ENCODE results near the gene SNX21.

Gene SNX21

DNA sequence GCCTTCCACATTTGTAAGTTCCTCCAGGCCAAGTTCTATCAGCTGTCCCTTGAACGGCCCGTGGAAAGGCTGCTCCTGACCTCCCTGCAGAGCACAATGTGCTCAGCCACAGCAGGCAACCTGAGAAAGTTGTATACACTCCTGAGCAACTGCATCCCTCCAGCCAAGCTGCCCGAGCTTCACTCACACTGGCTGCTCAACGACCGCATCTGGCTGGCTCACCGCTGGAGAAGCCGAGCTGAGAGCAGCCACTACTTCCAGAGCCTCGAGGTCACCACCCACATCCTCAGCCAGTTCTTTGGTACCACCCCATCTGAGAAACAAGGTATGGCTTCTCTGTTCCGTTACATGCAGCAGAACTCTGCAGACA is 49.5 kb downstream of the SNX21 start:
- DNase-seq: no peak

DNA sequence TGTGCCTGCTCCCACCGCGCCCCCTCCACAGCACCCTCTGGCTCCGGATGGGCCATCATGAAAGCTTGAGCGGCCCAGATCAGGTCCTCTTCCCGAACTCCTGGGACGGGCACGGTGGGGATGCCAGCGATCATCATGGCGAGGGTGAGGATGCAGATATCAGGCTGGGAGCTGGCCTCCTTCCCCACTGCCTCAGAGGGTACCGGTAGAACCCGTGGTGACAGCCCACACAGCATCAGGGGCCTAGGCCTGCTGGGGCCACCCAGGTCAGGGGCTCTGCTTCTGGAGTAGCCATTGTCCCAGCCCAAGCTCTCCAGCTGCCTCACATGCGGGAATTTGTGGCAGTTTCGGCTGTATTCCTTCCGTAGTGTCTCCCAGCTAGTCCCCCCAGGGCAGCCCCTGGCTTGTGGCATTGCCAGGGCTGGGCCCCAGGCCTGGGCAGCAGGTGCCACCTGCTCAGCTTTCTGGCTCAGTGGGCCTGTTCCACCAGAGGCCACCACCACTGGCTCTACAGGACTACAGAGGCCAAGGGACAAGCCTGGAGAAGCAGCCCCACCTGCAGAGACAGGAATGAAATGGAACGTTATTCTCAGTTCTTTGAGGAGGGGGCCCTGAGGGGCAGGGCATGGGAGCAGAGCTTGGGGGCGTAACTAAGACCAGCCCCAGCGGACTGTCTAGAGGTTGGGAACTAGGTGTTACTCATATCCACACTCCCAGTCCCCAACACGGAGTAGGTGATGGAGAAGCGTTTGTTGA is 53.2 kb downstream of the SNX21 start:
- no peak for DNase-seq

DNA sequence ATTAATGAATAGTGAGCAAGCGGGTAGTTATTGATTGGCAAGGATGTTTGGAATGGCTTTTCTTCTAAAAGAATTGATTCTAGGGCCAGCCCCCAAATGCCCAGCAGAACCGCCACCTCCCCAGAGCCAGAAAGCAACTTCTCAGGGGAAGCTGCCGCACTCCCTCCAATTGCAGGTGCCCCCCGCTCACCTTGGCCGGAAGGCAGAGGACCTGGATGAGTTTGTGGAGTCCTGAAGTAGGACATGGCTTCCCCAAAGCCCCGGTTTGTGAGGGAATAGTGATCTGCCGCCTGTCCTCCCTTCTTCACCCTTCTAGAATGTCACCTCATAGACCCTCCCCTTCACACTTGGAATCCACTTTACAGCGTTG is 53.7 kb downstream of the SNX21 start, which contains the start of gene SPATA25:
Gene SPATA25, minus strand, starts transcription at position 277 of the 370 bp plus-strand sequence. Its CDS starts 32 bp downstream, at position 245.
- no peak for DNase-seq

DNA sequence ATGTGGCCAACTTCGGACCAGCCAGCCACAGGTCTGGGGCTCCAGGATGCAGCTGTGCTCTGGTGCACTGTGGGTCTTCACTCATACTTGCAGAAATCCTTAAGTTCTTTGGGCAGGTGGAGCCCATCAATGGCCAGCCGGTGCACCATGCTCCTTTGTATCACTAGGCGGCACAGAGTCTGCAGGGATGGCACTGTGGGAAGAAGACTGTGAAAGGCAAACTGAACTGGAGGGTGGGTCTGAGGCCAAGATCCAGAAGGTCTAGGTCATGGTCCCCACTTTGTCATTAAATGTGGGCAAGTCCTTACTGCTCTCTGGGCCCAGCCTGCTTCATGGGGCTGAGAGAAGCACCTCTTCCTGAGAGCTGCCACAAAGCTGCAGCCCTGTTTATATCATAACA is 55.1 kb downstream of the SNX21 start:
- DNase-seq: no peak

DNA sequence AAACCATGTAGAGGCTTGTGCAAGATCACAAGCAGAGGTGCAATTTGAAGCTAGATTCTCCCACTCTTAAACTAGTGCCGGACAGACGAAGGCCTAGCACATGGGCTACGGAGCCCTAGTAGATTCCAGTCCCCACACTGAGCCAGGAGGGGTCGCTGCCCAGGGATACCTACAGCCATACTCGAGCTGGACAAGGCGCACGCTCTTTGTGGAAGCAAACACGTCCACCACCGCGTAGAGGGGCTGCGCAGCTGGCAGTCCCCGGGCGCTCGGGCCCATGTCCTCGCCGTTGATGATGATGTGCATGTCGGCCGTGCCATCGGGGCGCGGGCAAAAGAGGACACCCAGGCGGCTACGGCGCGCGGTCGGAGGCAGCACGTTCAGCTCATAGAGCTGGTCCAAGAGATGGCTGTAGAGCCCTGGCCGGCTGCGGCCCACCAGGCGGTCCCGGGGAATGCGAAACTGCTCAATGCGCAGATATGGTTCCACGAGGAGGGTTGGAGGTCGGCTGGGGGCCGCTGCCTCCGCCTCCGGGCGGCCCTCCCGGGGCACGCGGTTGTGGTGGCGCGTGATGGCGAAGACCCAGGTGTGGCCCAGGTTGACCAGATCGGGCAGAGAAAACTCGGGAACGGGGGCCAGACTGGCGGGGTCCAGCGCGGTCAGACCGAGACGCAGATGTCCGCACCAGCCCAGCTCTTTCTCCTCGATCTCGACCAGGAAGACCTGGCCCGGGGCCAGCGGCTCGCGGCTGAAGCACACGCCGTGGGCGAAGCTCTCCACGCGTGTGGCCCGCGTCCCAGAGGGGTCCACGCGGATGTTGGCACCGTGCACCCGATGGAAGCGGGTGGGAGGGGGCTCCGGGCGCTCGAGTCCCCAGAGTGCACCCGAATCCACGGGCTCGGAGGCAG is 56.7 kb downstream of the SNX21 start:
- DNase-seq: no peak

DNA sequence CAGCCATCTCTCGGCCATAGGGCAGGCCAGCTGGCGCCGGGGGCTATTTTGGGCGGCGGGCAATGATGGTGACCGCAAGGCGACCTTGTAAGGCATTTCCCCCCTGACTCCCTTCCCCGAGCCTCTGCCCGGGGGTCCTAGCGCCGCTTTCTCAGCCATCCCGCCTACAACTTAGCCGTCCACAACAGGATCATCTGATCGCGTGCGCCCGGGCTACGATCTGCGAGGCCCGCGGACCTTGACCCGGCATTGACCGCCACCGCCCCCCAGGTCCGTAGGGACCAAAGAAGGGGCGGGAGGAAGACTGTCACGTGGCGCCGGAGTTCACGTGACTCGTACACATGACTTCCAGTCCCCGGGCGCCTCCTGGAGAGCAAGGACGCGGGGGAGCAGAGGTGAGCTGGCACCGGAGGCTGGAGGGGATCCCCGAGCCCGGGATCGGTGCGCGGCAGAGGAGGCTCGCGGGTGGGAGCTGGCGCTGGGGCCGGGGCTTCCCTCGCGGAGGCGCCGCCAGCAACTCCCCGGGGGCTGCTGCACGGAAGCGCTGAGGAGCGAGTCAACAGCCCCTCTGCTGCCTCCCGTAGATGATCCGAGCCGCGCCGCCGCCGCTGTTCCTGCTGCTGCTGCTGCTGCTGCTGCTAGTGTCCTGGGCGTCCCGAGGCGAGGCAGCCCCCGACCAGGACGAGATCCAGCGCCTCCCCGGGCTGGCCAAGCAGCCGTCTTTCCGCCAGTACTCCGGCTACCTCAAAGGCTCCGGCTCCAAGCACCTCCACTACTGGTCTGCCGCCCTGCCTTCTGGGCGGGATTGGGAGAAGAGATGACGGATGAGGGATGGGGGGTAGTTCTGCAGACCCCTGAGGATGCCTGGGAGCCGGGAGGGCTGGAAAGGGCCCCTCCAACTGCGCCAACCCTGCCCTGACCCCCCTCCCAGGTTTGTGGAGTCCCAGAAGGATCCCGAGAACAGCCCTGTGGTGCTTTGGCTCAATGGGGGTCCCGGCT is 57.7 kb downstream of the SNX21 start, which contains the start of the genes CTSA and NEURL2:
Gene CTSA, plus strand, starts transcription at position 351 of the 999 bp plus-strand sequence. Its CDS starts 234 bp downstream, at position 585.
Gene NEURL2, minus strand, starts transcription at position 224 of the 999 bp plus-strand sequence. Its CDS starts 217 bp downstream, at position 7.
- peak; percentile 27 for DNase-seq

DNA sequence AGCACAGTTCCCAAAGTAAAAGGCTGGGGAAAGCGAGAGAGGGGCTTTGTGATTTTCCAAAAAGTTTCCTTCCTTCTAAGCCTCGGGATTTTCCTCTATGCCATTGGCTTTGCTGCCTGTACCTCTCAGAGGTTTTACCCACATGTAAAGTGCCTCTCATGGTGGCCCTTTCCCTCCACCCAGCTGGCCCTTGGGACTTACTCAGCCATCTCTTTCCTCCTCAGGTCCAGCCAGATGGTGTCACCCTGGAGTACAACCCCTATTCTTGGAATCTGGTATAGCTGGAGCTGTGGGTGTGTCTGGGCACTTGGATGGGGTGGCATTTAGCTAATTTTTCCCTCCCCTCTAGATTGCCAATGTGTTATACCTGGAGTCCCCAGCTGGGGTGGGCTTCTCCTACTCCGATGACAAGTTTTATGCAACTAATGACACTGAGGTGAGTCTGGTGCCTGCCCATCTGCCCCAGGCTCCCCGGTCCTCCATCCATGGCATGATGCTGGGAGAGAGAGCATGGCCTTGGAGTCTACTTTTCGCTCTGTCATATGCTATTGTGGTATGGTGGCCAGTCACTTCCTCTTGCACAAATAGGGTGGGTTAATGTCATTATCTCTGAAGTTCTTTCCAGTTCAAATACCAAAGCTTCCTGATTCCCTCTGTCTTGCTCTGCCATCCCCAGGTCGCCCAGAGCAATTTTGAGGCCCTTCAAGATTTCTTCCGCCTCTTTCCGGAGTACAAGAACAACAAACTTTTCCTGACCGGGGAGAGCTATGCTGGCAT is 58.6 kb downstream of the SNX21 start:
- DNase-seq: no peak
